GM20000 (cell line): ENCODE data around the gene RNF31.

ENCODE experiments used
- DNase-seq: peaks from one replicate; pipeline ENCODE4 v3.0.0; 2012; ENCODE audit warnings: low spot score
- TF ChIP-seq, protein P1 (sequence below): IDR thresholded peaks from 2 replicates; pipeline ENCODE4 v1.5.1; 2012; ENCODE audit warnings: mild to moderate bottlenecking, control low read depth; ENCODE audit errors: extremely low read depth, missing control alignments

RNF31 gene

DNA sequence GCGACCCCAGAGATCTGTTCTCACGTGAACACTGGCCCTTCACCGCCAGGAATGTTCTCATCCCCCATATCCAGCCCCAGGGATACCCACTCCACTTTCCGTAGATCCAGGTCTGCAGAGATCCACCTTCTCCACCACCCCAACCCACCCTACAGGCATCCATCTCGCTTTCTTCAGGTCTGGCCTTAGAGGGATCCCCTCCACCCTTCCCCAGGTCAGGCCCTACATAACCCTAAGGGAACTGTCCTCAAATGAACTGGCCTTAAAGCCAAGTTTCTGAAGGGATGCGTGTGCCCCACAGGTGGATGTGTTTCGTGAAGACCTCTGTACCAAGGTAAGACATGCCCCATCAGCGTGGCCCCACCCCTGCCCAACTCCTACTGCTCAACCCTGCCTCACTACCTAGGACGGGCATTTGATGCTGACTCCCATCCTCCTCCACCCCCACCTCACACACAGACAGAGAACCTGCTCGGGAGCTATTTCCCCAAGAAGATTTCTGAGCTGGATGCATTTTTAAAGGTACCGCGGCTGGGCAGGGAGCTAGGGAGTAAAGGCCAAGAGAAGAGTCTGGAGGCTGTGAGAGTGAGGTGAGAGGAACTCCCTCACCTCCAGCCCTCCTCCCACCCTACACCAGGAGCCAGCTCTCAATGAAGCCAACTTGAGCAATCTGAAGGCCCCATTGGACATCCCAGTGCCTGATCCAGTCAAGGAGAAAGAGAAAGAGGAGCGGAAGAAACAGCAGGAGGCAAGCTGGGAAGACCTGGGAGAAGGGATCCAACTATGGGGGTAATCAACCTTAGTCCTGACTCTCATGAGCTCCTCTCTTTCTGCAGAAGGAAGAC lies 10.4 kb upstream of the RNF31 start:
- DNase-seq, result no peak

DNA sequence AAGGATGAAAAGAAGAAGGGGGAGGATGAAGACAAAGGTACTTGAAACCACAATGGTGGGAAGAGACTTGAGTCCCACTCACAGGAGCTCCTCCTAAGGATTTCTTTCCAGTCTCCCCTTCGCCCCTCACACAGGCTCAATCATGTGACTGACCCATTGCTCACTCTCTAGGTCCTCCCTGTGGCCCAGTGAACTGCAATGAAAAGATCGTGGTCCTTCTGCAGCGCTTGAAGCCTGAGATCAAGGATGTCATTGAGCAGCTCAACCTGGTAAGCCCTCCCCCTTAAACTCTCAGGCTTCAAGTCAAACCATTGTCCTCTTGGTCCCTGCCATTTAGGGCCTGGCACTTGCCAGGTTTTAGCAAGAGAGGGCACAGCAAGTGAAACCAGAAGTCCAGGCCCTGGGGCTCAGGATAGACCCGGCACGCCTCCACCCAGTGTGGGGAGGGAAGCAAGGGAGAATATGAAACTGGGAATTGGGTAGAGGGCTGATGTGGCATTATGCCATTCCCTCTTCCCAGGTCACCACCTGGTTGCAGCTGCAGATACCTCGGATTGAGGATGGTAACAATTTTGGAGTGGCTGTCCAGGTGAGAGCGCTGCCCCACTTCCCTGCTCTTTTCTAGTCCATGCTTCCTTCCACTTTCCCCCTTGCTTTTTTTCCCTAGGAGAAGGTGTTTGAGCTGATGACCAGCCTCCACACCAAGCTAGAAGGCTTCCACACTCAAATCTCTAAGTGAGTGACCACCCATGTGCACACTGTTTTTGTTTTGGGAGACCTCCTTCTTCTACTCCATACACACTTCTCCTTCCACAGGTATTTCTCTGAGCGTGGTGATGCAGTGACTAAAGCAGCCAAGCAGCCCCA lies 9.5 kb upstream of the RNF31 start:
- no peak for DNase-seq
- TF ChIP-seq, protein P1, sequence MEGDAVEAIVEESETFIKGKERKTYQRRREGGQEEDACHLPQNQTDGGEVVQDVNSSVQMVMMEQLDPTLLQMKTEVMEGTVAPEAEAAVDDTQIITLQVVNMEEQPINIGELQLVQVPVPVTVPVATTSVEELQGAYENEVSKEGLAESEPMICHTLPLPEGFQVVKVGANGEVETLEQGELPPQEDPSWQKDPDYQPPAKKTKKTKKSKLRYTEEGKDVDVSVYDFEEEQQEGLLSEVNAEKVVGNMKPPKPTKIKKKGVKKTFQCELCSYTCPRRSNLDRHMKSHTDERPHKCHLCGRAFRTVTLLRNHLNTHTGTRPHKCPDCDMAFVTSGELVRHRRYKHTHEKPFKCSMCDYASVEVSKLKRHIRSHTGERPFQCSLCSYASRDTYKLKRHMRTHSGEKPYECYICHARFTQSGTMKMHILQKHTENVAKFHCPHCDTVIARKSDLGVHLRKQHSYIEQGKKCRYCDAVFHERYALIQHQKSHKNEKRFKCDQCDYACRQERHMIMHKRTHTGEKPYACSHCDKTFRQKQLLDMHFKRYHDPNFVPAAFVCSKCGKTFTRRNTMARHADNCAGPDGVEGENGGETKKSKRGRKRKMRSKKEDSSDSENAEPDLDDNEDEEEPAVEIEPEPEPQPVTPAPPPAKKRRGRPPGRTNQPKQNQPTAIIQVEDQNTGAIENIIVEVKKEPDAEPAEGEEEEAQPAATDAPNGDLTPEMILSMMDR, result no peak

More for the DNA sequence above, 10.4 kb upstream of the RNF31 start:
- TF ChIP-seq, protein P1, result no peak

DNA sequence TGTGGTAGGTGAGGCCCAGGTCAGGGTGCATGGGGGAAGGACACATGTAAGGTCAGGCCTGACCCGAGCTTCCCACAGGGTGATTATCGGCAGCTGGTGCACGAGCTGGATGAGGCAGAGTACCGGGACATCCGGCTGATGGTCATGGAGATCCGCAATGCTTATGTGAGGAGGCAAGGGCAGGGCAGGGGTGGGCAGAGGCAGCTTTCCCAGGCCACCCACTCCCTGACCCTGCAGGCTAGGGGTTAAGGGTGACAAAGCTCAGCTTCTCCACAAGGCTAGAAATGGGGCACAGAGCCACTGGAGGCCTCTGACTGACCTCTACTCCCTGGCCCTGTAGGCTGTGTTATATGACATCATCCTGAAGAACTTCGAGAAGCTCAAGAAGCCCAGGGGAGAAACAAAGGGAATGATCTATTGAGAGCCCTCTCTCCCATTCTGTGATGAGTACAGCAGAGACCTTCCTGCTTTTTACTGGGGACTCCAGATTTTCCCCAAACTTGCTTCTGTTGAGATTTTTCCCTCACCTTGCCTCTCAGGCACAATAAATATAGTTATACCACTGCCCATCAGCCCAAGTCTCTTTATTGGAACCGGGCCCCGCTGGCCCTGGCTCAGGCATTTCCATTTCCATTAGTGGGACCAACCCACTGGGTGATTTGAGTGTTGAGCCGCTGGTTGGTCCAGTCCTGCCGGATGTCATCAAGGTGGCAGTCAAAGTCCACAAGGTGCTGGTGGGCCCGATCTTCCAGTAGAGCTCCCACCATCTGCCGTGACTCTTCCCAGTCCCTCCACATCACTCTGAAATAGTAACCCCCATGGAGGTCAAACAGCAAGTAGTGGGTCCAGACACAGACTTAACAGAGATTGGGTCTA lies 8.7 kb upstream of the RNF31 start:
- TF ChIP-seq, protein P1, result no peak
- DNase-seq, result no peak

DNA sequence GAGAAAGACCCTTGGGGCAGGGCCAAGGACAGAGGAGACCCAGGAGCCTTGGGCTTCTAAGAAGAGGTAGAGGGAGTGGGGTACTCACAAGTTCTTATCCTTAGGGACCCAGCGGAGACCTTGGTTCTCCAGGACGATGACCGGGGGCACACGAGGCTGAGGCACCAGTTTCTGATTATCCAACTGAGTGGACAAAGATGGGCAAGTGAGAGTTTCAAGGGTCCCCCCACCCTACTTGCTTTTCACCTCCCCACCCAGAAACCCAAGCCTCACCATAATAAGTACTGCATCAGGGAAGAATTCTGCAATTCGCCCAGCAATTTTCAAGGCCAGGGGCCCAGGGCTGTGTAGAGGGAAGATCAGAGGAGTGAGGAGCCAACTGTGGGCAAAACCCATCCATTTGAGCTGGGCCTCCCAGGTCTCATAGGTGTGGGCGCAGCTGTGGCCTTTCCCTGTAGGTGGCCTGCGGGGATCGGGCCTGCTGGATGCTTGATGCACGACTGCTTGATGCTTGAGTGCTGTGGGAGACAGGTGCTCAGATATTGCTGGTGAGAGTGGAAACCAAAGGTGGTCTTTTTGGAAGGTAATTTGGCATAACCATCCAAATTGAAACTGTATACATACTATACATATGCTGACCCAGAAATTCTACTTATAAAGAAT lies 7.9 kb upstream of the RNF31 start:
- DNase-seq, result no peak
- TF ChIP-seq, protein P1, result no peak

DNA sequence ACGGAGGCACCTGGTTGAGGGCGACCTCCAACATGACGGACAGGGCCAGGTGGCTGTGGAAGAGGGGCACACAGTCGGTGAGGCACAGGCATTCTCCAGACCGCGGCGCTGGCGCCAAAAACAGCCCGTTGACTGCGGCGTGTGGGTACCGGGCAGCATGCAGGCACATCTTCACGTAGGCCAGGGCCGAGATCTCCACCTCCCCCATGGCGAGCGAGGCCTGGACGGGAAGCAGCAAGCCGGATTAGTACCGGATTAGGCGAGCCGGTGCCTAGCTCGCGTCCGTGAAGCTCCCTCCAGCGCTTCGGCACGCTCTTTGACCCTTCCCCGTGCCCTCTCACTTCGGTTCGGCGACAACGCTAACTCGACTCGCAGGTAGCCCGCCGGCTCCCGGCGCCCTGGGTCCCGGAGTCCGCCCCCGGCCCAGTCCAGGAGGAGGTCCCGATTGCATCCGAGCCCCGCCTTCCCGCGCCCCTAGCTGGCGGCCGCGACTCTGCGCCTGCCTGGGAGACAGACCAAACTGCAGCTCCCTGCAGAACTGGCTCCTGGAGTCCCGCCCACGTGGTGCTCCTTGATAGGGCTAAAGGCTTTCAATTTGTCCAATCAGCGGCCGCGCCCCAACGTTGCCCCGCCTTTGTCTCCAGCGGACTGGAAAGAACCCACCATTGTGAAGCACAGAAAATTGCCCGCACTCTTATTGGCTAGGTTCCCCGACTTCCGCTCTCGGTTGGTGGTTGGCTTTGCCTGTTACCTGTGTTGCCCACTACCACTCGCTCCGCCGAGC lies 6.0 kb upstream of the RNF31 start, which contains the start of gene EMC9:
Gene EMC9, minus strand, starts transcription at position 495 of the 784 bp plus-strand sequence. Its CDS starts 287 bp downstream, at position 208.
- TF ChIP-seq, protein P1, result no peak
- peak; percentile 95 for DNase-seq

DNA sequence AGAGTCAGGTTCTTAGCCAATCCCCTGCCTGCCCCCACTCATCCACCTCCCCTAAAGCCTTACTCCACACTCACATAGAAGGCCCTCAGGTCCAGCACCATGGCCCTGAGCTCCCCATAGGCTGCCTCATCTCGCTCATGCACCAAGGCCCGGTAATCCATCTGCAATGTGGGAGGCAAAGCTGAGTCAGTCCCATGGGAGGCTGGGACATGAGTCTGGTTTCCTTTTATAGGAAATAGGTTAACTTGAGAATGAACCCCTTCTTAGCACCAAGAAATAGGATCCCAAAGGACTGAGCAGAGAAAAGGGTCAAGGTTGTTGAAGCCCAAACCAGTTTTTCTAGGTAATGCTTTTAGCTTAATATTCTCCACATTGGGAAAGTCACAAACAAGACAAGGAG lies 3.8 kb upstream of the RNF31 start:
- TF ChIP-seq, protein P1, result no peak
- DNase-seq, result no peak
